GM12891 (cell line): Measurements from ENCODE around the gene MPP1.

ENCODE experiments used
- PAX5 ChIP-seq: IDR thresholded peaks from 2 replicates; pipeline ENCODE4 v1.6.1; 2011; ENCODE audit warnings: low read length, moderate library complexity, mild to moderate bottlenecking; ENCODE audit not compliant: insufficient read depth, severe bottlenecking
- POLR2A ChIP-seq: IDR thresholded peaks from 2 replicates; pipeline ENCODE4 v1.6.1; 2011; ENCODE audit warnings: low read depth, low read length, control low read depth
- POLR2AphosphoS5 ChIP-seq: IDR thresholded peaks from 2 replicates; pipeline ENCODE4 v1.6.1; 2011; ENCODE audit warnings: low read depth, low read length, control low read depth
- POU2F2 ChIP-seq: IDR thresholded peaks from 2 replicates; pipeline ENCODE4 v1.6.1; 2011; ENCODE audit warnings: low read depth, mild to moderate bottlenecking, control low read depth, low read length, moderate library complexity
- TAF1 ChIP-seq: IDR thresholded peaks from 2 replicates; pipeline ENCODE4 v1.6.1; 2011; ENCODE audit warnings: low read depth, low read length, control low read depth

- no peak for TF ChIP-seq POLR2AphosphoS5
- no peak for TF ChIP-seq POLR2A
- TF ChIP-seq TAF1, result no peak
- TF ChIP-seq PAX5, result no peak
- TF ChIP-seq POU2F2, result no peak
Observed at GRCh38 chrX:154813801-154814200, 8.5 kb upstream of the MPP1 start.
